ENCODE data around the gene MGMT. TPM values are rescaled to one million over a fixed set of nuclear protein-coding genes. Genes with fewer than 3 reads are reported as not detected.

The MGMT gene
- total and polyA plus RNA-seq, 9 donors = 4.5 to 53.3 (median 25.4) TPM

GRCh38 chr10:129730272-129730992, 263.4 kb downstream of the MGMT start:
- DNase-seq = no peak
- Histone ChIP-seq H3K9me3 (no peaks in the 10 kb centered on the region), H3K27ac (no peak overlapping the region), H3K4me3 (no peak overlapping the region), H3K27me3 (no peaks in the 10 kb centered on the region), H3K4me1 (ENCODE audit: insufficient read depth) (no peaks in the 10 kb centered on the region), H3K36me3 (no peaks in the 10 kb centered on the region)
- intact Hi-C loops (cut with DNase I) = no loop called here
- TF ChIP-seq CTCF (IDR thresholded peaks at IDR 0.05) (no peak), POLR2A (IDR thresholded peaks at IDR 0.05) (no peak), EP300 (IDR thresholded peaks at IDR 0.05) (no peak)
- 92 to 95% (median 94%) methylated on average over 12 of the region's 12 CpGs for WGBS, 3 donors

GRCh38 chr10:129730993-129731325, 263.9 kb downstream of the MGMT start:
- no peaks in the 10 kb centered on the region for H3K4me1 ChIP-seq (ENCODE audit: insufficient read depth)
- 71 to 89% (median 71%) methylated on average over 10 of the region's 10 CpGs for WGBS, 3 donors
- no peak overlapping the region for H3K4me3 ChIP-seq

GRCh38 chr10:129740532-129741279, 273.7 kb downstream of the MGMT start:
- 89 to 92% (median 92%) methylated on average over 15 of the region's 15 CpGs for WGBS, 3 donors
- intact Hi-C loops (cut with DNase I) = no loop called here

More at GRCh38 chr10:129730993-129731325, 263.9 kb downstream of the MGMT start:
- TF ChIP-seq POLR2A (IDR thresholded peaks at IDR 0.05) (no peak), CTCF (IDR thresholded peaks at IDR 0.05) (no peak), EP300 (IDR thresholded peaks at IDR 0.05) (no peak)
- no peak overlapping the region for H3K27ac ChIP-seq
- intact Hi-C loops (cut with DNase I) = no loop called here
- H3K9me3 ChIP-seq = no peaks in the 10 kb centered on the region
- H3K36me3 ChIP-seq = no peaks in the 10 kb centered on the region
- H3K27me3 ChIP-seq = no peaks in the 10 kb centered on the region
- DNase-seq = no peak

More at GRCh38 chr10:129740532-129741279, 273.7 kb downstream of the MGMT start:
- Histone ChIP-seq H3K4me1 (ENCODE audit: insufficient read depth) (no peaks in the 10 kb centered on the region), H3K27ac (no peak overlapping the region), H3K9me3 (no peaks in the 10 kb centered on the region), H3K4me3 (no peak overlapping the region), H3K36me3 (no peaks in the 10 kb centered on the region), H3K27me3 (no peaks in the 10 kb centered on the region)
- no peak for TF ChIP-seq POLR2A (IDR thresholded peaks at IDR 0.05)
- no peak for TF ChIP-seq EP300 (IDR thresholded peaks at IDR 0.05)
- no peak for TF ChIP-seq CTCF (IDR thresholded peaks at IDR 0.05)
- no peak for DNase-seq

Data from ovary (tissue), 9 donors.